Type B pancreatic cell (in vitro differentiated cells): ENCODE results near the gene TGM2. TPM values are rescaled to one million over a fixed set of nuclear protein-coding genes. Genes with fewer than 3 reads are reported as not detected.

ENCODE experiments used
- DNase-seq: peaks from one replicate; pipeline ENCODE4 v3.0.0; 2021; ENCODE audit warnings: mixed read lengths; ENCODE audit not compliant: unreplicated experiment; ENCODE audit errors: extremely low spot score
- H3K27ac Mint-ChIP-seq: 2 replicates; pipeline ENCODE4 v1.8.0; 2021; ENCODE audit warnings: mild to moderate bottlenecking, mixed read lengths
- H3K27me3 Mint-ChIP-seq: 2 replicates; pipeline ENCODE4 v1.8.0; 2021; ENCODE audit warnings: mixed read lengths
- H3K36me3 Mint-ChIP-seq: 2 replicates; pipeline ENCODE4 v1.8.0; 2021; ENCODE audit warnings: mixed read lengths
- H3K4me1 Mint-ChIP-seq: one replicate; pipeline ENCODE4 v1.8.0; 2021; ENCODE audit warnings: mixed read lengths; ENCODE audit not compliant: unreplicated experiment
- H3K4me3 Mint-ChIP-seq: 2 replicates; pipeline ENCODE4 v1.8.0; 2021; ENCODE audit warnings: mild to moderate bottlenecking, mixed read lengths
- H3K9me3 Mint-ChIP-seq: 2 replicates; pipeline ENCODE4 v1.8.0; 2021; ENCODE audit warnings: mixed read lengths
- CTCF ChIP-seq: fragments of 200-600 bp; sonication (generic); conservative IDR thresholded peaks from 2 replicates; pipeline ENCODE4 v1.5.0; 2021; ENCODE audit warnings: antibody characterized with exemption, mild to moderate bottlenecking
- total RNA-seq: library from RNA; stranded (reverse); gene quantifications from 2 replicates; pipeline ENCODE4 v1.2.1, GENCODE V29; 2021; ENCODE audit warnings: low replicate concordance

TGM2 gene
- total RNA-seq, 1 donor from 2014 or later: 31.7 TPM

DNA sequence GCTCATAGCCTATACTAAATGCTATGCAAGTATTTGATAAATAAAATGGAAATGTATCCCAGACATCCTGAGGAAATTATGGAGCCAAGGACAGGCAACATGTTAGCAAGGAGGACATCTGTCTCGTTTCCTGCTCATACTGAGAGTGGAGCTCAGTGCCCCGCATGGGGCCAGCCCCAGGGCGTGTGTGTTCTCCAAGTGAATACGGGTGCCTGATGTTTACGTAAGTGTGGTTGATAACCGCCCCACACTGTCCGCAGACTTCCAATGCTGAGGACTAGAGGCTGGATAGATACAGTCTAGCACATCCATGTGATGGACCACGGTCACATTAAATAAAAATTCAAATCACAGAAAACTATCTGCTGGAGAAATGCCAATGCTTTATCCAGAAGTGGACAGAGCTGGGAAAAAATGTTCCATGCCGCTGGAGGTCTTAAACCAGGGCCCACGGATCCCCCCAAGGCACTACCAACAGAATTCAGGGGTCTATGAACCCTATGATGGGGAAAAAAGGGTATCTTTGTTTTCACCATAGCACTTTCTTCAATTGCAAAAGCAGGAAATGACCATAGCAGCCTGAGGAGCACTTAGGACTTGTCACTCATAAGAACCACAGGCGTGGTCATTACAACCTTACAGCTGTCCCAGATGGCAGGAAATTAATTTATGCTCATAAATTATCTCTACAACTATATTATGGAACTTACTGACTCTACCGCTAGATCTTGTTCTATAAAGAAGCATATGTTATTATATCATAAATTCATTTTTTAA is 24.9 kb downstream of the TGM2 start:
- no peak for TF ChIP-seq CTCF
- DNase-seq: no peak
- Mint-ChIP-seq H3K36me3 (peaks cover 3% of the 10 kb centered on the region), H3K27ac (peak overlapping the region; percentile 34), H3K9me3 (no peaks in the 10 kb centered on the region), H3K27me3 (peaks cover 4% of the 10 kb centered on the region), H3K4me3 (no peak overlapping the region), H3K4me1 (peaks cover 47% of the 10 kb centered on the region)

DNA sequence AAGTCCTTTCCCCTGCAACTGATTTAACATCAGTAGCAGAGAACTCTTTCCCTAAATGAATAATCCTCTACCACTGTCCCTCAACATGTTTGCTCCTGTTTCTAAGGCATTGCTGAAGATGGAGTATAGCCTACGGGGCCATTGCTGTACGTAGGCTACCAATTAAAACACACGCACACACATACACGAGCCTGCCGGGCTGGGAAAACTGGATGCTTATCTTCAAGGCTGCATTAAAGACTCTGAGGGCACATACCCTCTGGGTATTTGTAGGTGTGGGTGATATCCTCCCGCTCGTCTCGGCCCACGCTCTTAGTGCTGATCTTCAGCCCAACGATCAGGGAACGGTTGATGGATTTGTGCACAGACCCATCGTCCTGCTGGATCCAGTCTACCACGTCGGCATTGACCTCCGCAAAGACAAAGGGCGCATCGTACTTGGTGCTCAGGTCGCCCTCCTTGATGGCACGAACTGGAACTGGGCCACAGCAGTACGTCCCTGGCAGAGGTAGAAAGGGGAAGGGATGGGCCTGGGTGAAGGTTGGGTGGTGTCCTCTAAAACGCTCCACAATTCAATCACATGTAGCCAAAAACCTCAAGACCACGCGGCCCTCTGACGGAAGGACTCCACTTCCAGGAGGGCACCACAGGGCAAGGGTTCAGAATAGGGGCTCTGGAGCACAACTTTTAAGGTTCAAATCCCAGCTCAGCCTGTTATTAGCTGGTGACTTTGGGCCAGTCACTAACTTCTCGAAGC is 25.7 kb downstream of the TGM2 start:
- no peak overlapping the region for H3K27ac Mint-ChIP-seq
- H3K36me3 Mint-ChIP-seq: peaks cover 3% of the 10 kb centered on the region
- peaks cover 53% of the 10 kb centered on the region for H3K4me1 Mint-ChIP-seq
- no peak for DNase-seq
- H3K4me3 Mint-ChIP-seq: peak overlapping the region; percentile 37
- no peaks in the 10 kb centered on the region for H3K9me3 Mint-ChIP-seq
- TF ChIP-seq CTCF: no peak
- H3K27me3 Mint-ChIP-seq: peaks cover 4% of the 10 kb centered on the region

GRCh38 chr20:38138086-38138778 is 26.8 kb downstream of the TGM2 start:
- H3K36me3 Mint-ChIP-seq: peaks cover 3% of the 10 kb centered on the region
- no peak for DNase-seq
- H3K4me3 Mint-ChIP-seq: no peak overlapping the region
- TF ChIP-seq CTCF: no peak
- H3K27me3 Mint-ChIP-seq: peaks cover 4% of the 10 kb centered on the region
- no peak overlapping the region for H3K27ac Mint-ChIP-seq
- no peaks in the 10 kb centered on the region for H3K9me3 Mint-ChIP-seq
- H3K4me1 Mint-ChIP-seq: peaks cover 55% of the 10 kb centered on the region

- TF ChIP-seq CTCF: no peak
- Mint-ChIP-seq H3K36me3 (peaks cover 3% of the 10 kb centered on the region), H3K27me3 (peaks cover 4% of the 10 kb centered on the region), H3K4me3 (no peak overlapping the region), H3K27ac (no peak overlapping the region), H3K4me1 (peaks cover 49% of the 10 kb centered on the region), H3K9me3 (no peaks in the 10 kb centered on the region)
- DNase-seq: no peak
These were observed 27.5 kb downstream of the TGM2 start for GRCh38 chr20:38137441-38138037.

DNA sequence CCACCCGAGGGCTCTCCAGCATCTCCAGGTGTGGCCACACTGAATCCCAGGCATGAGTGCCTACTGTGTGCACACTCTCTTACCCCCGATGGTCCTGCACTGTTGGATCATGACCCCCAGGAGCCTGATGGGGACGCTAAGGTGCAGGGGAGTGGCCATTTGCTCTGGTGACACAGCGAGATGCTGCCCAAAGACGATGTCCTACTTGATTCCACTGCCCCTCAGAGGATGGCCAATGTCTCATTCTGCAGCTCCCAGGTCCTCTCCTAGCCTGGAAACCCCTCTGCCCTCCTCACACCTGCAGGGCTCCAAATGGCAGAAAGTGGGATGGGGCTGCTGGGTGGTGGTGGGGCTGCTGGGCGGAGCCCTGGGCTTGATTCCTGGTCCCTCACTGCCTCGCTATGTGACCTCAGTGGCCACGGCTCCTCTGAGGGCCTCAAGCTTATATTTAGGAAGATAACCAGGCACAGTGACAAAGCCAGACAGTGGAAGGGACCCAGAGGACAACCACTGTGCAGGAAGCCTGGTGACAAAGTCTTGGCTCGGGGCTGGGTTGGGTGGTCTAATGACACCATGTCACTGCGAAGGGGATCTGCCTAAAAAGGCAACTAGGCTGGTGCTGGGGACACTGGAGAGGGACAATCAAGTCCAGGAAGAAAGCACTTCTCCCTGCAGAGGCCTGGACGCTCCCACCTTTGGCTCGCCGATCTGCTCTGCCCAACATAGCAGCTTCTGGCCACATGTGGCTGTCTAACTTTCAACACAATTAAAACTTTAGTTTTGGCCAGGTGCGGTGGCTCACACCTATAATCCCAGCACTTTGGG is 28.4 kb downstream of the TGM2 start:
- Mint-ChIP-seq H3K27ac (no peak overlapping the region), H3K4me1 (peaks cover 48% of the 10 kb centered on the region), H3K36me3 (peaks cover 3% of the 10 kb centered on the region), H3K27me3 (peaks cover 4% of the 10 kb centered on the region), H3K4me3 (no peak overlapping the region), H3K9me3 (no peaks in the 10 kb centered on the region)
- DNase-seq: no peak
- TF ChIP-seq CTCF: no peak
